Iris pigment epithelial cell (primary cell): ENCODE measurements around the gene GPC6.

Source experiments
- DNase-seq: peaks from one replicate; pipeline ENCODE4 v3.0.0-alpha.2; 2011; ENCODE audit warnings: low read depth

Gene GPC6

DNA sequence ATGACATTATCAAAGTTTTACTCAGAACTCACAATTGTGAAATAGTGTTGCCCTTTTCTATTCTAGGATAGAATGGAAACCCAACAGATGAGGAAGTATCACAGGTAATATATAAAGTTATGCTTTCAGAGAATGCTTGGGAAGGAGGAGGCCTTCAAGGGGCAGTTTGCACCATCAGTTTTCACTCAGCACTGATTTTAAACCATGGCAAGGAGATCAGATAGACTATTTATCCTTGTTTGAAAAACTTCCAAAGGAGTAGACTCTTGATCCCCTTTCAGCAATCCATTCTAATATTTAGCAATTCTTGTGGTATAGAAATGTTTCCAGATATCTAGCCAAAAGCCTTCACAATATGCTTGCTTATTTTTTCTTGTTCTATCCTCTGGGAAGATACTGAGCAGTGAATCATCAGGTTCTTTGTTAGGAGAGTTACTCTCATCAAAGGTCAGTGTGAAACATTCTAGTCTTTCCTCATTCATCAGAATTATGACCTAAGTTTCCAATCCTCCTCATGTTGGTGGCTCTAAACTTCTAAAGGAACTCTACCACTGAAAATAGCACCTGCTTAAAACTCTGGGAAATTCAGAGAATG, 3.8 kb downstream of the GPC6 start:
- peak; percentile 87 for DNase-seq

DNA sequence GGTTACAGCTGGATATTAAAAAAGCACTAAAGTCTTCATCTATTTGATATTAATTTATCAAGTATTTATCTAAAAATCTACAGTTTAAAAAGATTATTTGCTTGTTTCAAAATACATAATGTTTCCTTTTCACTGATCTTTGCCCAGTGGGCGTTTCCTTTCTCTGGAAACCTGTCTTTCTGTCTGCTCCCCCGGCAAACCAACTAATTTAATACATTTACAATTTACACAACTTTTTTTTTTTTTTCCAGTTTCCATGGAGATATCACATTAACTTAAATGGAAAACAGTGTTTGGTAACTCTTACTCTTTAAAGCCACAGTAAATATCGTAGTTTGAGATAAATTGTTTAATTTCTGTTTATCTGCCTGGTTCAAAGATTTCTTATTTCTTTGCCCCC, 5.3 kb downstream of the GPC6 start:
- DNase-seq: no peak

DNA sequence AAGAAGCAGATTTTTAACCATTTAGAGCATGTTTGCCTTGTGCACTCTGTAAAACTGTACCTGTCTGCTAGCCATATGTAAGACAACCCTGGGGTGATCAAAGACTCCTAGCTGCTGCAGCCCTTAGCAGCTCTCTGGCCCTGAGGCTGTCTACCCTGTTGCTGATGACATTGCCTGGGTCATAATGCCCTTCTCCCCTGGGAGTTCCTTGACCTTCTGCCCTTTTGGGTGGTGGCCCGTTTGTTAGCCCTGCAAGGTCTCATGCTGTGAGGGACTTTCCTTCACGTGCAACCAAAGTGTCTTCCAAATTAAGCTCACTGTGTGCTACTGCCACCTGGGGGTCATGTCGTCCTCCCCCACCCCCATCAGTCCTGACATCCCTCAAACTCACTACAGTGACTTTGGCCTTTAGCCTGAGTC, 7.4 kb downstream of the GPC6 start:
- DNase-seq: no peak

DNA sequence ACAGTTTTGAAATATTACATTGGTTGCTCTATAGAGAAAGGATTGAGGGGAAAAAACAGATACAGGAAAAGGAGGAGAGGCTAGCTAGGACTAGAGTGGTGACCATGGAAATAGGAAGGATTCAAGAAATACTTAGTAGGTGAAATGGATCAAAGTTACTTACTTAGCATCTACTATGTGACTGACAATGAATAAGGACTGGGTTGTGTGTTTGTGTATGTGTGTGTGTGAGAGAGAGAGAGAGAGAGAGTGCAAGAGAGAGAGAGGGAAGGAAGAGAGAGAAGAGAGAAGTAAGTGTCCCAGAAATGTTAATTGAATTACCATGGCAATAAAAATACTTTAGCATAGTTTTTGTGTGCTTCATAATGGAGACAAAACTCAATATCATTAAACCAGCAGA, 7.9 kb downstream of the GPC6 start:
- DNase-seq: no peak

DNA sequence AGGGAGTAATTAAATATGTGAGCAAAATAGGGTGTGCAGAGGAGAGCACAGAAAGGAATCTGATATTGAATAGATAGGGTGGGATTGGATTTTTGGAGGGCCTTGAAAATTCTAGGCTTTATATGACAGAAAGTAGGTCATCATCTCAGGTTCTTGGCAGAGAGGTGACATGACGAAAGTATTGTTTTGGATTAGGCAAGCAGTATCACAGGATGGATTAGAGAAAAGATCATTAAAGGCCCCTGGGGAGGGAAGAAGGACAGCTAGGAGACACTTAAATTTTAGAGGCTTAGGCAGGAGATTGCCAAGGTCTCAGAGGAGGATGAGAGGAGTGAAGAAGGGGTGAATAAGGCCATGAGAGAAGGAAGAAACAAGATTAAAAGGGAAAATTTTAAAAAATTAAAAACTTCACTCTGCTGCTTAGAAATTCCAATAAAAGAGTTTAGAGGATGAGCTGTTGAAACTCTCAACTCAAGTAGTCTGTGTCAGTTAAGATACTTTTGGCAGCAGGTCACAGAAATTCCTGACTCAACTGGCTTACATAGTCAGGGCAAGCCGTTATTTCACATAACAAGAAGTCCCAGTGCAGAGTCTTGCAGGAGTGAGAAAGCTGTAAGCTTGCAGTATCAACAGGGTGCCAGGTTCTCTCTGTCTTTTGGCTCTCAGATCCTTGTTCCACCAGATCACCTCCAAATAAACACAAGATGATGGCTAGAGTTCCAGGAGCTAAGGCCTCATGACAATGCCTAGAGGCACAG, 8.8 kb downstream of the GPC6 start:
- peak; percentile 75 for DNase-seq

DNA sequence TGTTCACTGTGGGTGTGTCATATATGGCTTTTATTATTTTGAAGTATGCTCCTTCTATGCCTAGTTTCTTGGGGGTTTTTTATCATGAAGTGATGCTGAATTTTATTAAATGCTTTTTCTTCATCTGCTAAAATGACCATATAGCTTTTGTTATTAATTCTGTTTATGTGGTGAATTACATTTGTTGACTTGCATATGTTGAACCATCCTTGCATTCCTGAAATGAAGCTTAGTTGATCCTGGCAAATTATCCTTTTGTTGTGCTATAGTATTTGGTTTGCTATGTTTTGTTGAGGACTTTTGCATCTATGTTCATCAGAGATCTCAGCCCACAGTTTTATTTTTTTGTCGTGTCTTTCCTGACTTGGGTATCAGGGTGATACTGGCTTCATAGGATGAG, 12.1 kb downstream of the GPC6 start:
- no peak for DNase-seq

DNA sequence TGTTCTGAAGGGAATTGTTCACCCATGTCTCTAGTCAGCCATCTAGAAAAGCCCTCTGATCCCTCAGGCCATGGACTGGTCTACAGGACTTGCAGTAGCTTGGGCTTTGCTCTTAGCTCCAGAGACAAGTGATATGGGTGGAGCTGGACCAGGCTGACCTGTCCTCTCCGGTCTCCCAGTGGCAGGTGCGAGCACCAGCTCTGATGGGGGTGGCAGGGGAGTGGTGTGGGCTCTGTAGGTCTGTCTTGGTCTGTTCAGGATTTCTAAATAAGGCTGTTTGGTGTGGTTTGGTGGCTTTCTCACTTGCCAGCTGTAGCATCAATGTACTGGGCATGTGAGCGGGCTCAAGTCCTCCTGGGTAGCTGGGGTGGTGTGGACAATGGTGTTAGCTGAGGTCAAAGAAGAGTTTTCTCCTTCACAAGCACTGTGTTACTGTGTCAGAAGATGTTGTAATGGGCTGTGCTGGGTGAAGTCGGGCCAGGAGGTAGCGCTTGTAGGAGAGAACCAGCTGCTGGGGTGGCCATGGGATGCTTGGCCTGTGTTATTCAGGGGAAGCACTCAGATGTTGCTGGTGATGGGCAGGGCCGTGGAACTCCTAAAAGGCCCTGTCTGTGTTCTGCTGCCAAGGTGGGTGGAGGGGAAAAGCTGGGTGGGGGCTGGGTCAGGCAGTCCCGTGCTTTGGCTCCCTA, 16.9 kb downstream of the GPC6 start:
- DNase-seq: no peak

DNA sequence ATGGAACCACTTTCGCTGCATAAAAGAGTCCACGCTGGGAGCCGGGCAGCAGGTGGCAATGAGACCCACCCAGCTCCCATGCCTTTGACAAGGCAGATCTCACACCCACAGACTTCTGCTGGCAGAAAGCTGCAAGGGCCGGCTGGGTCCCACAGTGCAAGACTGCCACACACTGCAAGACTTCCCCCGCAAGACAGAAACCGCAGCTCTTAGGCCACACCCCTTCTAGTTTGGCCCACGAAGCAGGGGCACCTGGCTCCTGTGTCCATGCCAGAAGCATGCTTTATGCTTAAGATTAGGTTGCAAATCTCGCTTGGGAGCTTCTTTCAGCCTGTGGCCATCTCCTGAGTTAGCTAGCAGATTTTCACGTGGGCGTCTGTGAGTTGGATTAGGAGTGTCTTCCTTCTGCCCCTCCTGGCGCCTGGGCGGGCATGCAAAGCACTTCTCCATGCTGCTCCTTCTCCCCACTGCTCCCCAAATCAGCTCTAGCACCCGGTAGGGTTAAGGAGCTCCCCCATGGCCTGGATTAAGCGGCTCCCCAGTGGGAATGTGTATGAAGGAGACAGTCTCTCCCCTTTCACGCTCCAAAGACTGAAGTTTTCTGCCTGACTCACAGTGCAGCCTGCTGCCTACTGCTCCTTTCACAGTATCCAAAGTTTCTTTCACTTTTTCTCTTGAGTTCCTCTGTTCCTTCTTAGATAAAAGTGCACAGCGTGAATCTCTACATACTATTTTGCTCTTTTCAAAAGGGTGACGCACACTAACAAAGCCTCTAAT, 17.7 kb downstream of the GPC6 start:
- DNase-seq: peak; percentile 63

DNA sequence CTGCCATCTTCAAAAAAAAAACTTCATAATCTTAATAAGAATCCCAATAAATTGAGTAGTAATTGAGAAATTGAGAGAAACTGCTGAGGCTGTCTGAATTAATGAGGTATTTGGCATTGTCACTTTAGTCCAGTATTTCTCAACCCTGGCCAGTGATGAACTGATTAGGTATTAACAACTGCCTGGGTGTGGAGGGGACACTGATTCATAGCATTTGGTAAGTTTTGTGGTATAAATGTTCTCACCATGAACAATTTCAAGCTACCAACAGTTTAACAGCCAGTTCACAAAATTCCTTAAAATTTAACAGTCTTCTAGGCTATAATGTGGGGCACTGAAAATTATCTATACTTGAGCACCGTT, 18.3 kb downstream of the GPC6 start:
- DNase-seq: peak; percentile 61

DNA sequence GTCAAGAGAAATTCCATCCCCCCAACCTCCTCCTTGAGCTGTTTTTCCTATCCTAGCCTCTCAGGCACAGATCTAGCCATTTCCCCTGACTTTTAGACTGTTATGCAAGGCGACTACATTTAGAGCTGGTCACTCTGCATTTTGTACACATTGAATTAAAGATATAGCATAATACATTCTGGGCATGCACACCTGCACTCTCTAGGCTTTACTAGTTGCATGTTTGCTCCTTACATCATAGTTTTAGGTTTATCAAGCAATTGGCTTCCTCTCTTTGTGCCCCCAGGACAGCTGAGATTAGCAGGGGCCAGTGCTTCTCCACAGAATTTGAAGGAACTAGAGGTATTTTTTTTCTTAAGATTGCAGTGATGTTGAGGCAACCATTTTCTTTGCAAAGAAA, 19.5 kb downstream of the GPC6 start:
- no peak for DNase-seq

DNA sequence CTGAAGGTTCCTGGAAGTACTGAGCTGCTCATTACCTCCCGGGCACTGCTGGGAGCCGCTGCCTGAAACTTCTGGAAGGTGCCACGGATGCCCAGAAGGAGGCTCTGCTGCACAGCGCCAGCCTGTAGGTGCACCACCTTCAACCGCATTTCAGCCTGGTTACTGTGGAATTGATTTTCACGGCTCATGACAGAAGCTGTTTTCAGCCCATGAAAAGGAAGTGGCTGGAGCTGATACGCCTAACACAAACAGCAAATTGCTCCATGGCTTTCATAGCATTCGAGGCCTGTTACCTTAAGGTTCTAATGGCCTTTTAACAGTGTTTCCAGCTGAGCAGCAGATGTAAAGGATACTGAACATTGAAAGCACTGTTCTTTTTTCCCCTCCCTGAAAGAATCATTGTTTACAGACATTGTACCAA, 22.0 kb downstream of the GPC6 start:
- DNase-seq: peak; percentile 63

DNA sequence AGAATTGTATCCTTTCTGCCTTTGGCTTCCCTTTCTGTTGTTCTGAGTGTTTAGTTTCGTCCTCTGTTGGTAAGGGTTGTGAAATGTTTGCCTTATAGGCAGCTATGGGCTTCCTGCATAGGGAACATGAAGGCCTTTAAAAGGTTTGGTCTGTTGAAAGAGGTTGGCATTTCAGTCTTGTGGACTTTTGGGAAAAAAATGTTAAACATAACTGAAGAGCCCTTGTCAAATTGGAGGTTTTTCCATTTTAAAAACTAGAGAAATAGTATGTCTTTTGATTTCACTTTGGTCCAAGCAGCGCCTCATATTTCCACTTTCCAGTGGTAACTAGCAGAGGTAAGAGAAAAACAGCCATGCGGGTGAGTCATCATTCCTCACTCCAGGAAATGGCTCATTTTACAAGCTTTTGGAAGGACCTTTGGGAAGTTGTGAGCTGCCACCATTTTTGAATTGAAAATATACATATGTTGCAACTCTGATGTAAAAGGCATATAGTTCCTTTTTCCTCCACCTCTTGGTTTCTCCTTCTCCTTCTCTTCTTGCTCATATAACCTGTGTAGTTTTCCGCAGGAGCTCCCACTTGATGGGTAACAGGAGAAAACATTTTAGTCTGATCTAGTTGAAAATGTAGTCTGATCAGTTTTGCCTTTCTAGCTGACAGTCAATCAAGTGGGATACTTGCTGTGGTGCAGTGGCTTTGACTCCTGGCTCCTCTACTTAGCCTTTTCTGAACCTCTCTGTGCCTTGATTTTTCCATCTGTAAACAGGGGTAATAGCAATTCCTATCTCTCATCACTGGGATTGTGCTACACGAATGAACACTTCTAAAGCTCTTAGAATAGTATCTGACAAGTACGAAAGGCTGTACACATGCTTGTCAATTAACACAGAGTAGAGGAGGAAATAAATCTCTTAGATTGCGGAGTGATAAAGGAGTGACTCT, 23.0 kb downstream of the GPC6 start:
- DNase-seq: peak; percentile 90

DNA sequence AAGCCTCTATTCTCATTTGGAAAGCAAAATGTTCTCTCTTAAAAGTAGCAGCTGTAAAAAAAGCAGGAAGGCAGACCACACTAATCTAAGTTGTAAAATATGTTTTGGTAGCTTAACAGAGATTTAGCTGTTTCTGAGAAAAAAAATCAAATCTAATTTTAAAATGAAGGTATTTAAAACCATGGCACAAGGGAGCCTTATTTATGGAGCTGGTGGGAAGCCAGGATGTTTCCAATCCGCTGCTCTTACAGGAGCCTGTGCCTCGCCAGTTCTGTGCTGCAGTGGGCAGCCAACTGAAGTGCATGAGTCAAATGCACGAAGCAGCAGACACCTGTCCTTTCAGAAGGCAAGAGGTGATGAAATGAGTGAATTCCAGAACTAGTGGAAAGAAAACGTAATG, 28.2 kb downstream of the GPC6 start:
- no peak for DNase-seq

DNA sequence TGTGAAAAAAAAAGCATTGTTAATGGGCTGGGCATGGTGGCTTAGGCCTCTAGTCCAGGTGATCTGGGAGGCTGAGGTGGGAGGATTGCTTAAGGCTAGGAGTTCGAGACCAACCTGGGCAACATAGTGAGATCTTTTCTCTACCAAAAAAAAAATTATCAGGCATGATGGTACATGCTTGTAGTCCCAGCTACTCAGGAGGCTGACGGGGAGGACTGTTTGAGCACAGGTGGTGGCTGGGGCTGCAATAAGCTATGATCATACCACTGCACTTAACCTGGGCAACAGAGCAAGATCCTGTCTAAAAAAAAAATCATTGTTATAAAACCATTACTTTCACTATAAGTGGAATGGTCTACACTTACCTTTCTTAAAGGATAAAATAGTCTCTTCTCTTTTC, 30.4 kb downstream of the GPC6 start:
- no peak for DNase-seq

DNA sequence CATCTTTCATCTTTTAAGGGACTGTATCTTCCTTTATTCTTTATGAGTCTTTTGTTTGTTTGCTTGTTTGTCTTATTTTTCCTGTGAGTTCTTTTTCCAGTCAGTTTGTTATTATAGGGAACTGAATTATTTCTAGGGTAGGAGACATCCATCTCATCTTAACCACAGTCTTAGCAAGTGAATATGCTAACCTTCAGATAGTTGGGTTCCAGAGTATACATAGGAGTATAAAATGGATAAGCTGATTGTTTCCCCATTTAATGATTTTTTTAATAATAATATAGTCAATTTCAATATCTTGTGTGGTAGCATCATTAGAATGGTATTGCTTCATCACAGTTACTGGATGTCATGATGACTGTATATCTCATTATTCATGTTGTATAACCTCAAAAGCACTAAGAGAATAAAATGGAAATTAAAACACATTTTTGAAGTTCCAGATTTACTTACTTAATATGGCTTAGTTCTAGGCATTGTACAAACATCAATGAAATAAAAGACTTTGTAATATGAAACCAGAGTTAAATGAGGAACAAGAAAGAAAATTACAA, 33.0 kb downstream of the GPC6 start:
- DNase-seq: peak; percentile 45

DNA sequence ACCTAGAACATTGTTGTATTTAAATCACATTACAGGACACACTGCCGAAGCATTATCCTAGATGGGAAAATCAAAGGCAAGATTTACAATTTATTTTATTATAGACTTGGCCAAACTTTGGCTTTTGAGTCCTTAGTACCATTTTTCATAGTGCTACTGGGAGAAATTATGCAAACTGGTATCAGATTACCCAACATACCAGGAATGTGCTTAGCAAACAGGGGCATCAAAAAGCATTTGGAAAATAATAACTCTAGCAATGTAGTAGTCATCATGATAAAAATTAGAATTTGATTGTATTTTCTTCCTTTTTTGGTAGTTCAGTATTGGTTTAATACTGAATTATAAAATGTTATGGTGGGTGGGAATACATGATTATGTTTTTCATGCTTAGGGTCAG, 34.0 kb downstream of the GPC6 start:
- peak; percentile 55 for DNase-seq

DNA sequence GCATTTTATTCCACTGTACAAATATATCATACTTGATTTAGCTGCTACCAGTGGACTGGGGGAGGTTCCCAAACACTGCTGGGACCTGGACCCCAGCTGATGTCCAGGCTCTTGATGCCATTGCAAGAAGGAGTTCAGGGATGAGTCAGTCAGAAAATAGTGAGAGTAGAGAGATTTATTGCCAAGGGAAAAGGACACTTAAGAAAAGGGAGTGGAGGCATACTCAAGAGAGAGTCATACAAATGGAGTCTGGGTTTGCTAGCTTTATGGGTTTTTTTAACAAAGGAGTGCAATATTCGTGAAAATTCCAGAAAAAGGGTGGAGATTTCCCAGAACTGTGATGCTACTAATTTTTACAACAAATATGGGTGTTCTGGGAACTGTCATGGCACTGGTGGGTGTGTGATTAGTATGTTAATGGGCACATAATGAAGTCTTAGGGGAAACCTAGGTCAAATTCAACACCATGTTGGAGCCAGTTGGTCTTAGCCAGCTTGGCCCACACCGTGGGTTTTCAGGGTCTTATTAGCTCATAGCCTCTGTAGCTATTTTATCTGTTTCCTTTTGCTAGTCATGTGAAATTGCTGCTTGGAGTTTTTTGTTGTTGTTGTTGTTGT, 36.2 kb downstream of the GPC6 start:
- peak; percentile 57 for DNase-seq

DNA sequence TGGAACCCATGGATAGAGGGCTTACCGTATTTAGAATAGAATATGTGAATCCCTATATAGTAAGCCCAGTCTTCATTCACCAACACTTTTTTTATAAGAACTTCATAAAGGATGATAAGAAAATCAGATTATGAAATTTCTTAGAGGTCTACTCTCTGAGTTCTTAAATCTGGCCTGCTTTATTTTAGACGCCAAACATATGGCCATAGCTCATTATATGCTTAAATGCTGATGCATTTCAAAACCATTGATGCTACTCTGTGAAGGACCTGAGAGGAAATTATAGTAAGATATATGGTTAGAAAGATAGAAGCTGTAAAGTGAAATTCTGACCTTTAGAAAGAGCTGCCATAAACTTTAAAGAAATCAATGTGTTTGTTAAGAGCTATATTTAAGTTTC, 38.3 kb downstream of the GPC6 start:
- DNase-seq: no peak

DNA sequence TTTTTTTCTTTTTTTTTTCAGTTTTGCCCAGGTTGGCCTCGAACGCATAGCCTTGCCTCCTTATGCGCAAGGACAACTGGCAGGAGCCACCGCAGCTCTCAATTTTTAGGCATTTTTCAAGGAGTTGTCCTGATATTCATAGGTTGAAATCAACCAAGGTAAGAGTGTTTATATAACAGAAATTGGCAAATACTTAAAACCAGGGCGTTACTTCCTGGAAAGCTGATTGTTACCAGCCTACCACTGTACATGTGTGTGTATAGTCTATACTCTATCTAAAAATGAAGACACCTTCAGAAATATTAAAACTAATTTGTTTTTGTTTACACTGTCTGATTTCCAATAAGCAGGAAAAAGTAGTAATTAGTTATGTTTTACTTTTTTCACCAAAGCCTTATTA, 39.2 kb downstream of the GPC6 start:
- DNase-seq: no peak

DNA sequence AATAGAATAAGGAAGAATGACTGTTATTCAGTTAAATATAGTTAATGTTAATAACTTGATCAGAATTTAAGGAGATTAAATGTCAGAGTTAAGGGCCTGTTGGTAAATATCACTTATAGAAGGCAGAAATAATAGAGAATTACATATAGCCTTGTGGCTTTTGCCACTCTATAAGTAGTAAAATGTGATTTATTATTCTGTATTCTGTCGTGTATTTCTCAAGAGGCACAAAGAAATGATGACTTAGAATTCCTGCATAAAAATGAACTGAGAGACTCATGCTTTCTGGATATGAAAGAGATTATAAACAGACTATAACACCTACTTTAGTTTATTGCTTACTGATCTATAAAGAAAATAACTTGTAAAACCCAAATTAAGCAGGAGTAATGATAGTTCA, 40.1 kb downstream of the GPC6 start:
- no peak for DNase-seq
